Measurements from ENCODE around the gene ZNF540.
"Not testable (repeated sequence)": the region's sequence is repeated elsewhere in the genome, so short reads cannot be mapped to it uniquely, and the experiment has no call there.

ZNF540 gene

DNA sequence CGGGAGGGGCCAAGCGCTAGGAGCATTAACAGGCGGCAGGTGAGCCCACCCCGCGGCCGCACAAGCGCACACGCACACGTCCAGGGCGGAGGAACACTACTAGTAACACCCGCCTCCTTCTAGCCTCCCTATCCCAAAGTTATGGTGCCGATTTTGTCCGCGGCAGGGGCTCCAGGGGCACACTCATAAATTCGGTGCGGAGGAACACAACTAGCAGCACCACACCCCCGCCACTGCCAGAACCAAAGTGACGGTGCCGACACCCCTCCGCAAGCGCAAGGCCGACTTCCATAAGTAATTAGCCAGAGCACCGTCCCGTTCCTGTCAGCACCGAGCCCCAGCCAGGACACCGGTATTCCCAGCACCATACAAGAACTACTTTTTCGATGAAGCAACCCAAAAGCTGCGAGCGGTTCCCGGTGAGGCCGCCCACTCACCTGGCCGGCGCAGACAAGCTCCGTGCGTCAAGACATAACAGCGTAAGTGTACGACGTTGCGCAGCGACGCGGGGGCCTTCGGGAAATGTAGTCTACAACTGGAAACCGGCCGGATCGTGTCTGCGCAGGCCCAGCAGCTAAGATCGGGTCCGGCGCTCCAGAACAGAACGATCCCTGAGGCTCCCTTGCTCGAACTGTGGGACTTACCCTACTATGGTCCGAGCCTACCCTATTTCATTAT, at the start of gene ZNF540, which contains the start of gene ZNF571:
Gene ZNF540, plus strand, starts transcription at position 573 of the 678 bp plus-strand sequence. CDS start 3,572 bp downstream, outside the sequence.
Gene ZNF571, minus strand, starts transcription at position 489 of the 678 bp plus-strand sequence. CDS start 8,116 bp downstream, outside the sequence.
- DNase-seq: peak; percentile 92

DNA sequence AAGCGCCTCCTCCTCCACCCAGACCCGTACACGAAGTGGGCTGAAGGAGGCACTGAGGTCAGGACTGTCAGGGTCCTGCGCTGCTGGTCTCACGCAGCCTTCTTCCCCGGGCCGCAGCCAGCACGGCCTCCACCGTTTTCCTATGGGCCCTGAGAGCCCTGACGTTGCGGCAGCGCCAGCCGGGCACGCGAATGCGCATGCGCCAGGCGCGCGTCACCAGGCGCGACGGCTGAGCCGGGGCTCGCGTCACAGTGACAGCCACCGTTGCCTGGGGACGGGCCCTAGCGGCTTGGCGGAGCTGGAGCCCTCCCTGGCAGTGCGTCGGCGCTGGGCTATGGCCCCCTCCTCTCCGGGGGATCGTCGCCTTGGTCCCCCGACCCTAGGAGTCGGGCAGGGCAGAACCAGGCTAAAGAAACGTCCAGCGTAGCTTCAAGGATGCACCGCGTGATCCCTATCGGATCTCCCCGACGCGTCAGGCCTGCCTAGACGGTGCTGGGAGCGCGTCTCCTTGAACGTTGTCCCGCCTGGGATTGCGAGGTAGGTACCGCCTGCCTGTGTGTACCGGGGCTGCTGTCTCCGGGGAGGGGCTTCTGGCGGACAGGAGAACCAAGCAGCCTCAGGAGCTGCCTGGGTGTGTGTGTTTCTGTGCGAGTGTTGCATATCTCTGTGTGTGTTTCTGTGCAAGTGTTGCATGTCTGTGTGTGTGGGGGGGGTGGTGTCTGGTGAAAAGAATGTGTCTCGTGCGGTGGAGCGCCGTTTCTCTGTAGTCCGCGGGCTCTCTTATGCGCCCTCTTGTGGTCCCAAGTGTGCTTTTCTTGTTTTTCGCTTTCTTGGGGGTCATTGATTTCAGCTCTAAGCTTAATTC, 43.3 kb upstream of the ZNF540 start:
- peak; percentile 75 for DNase-seq

DNA sequence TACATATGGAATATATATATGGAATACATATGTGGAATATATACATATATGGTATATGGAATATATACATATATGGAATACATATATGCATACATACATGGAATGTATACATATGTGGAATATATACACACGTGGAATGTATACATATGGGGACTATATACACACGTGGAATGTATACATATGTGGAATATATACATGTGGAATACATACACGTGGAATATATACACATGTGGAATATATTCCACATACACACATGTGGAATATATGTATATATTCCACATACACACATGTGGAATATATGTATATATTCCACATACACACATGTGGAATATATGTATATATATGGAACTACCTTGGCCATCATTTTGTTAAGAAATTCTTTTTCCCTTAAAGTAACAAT, 31.2 kb upstream of the ZNF540 start:
- DNase-seq: no peak

- no peak for DNase-seq
Observed at GRCh38 chr19:37564624-37565369, 29.9 kb upstream of the ZNF540 start.

DNA sequence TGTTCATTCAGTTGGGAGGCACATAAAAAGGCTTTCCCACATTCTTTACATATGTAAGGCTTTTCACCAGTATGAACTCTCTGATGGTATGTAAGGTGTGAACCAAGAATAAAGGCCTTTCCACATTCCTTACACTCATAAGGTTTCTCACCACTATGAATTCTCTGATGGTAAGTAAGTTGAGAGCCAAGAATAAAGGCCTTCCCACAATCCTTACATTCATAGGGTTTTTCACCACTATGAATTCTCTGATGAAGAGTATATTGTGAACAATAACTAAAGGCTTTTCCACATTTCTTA, 29.4 kb upstream of the ZNF540 start:
- DNase-seq: no peak

DNA sequence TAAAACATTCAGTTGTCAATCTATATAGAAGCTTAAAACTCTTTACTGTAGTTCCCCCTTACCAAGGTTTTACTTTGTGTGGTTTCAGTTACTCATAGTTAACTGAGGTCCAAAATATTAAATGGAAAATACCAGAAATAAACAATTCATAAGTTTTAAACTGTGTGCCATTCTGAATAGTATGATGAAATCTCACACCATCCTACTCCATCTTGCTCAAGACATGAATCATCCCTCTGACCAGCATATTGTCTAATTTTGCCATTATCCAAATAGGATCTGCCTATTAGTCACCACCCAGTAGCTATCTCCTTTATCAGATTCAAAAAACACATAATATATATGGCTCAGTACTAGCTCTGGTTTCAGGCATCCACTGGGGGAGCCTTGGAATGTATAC, 22.5 kb upstream of the ZNF540 start:
- no peak for DNase-seq

- DNase-seq: no peak
Observed at GRCh38 chr19:37583340-37583739, 11.3 kb upstream of the ZNF540 start.

- DNase-seq: no peak
Observed at GRCh38 chr19:37593996-37594303, 726 bp upstream of the ZNF540 start.

DNA sequence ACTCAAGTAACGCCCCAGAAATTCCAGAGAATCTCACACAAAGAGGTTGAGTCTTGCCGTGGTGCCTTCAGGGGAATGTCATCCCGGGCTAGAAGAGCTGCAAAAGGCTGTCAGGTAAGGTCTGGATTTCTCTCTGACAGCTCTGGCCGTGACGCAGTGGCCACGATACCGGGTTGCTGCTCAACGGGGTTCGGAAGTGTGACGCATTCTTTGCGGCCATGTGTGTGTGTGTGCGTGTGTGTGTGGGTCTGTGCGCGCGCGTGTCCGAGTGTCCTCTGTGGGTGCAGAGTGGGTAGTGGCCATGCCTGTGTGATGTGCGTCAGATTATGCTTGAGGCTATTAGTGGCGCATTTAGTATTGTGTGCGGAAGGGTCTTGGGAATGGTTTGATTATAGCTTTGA, 306 bp downstream of the ZNF540 start:
- peak; percentile 37 for DNase-seq

DNA sequence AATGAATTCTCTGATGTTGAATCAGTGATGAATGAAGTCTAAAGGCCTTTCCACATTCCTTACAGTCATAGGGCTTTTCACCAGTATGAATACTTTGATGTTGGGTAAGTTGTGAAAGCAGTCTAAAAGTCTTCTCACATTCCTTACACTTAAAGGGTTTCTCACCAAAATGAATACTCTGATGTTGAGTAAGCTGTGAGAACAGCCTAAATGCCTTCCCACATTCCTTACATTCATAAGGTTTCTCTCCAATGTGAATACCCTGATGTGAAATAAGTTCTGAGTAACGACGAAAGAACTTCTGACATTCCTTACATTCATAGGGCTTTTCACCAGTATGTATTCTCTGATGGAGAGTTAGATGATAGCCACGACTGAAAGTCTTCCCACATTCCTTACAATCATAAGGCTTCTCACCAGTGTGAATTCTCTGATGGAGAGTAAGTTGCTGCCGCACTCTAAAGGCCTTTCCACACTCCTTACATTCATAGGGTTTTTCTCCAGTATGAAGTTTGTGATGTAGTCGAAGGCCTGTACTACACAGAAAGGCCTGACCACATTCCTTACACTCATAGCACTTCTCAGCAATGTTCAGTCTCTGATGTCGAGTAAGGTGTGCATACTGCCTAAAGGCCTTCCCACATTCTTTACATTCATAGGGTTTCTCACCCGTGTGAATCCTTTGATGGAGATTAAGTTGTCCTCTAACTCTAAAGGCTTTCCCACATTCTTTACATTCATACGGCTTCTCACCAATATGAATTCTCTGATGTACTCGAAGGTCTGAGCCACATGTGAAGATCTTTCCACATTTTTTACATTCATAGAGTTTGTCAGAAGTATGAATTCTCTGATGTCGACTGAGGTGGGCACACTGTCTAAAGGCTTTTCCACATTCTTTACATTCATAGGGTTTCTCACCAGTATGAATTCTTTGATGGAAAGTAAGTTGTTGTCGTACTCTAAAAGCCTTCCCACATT, 40.7 kb downstream of the ZNF540 start:
- DNase-seq: no peak

DNA sequence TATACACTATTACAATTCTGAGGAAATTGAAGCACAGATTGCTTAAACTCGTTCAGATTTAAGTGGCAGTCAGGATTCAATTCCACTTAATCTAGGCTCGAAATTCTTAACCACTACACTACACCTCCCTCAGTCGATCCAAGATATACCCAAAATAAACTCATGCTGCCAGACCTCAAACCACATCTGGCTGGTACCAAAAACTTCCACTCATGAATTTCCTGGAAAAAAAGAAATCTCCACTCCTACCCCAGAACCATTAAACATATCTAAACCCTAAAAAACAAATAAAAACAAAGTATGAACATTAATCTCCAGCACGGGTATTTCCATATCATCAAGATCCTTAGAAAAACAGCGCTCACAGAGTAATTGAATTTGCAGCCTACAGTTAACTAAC, 59.4 kb downstream of the ZNF540 start:
- DNase-seq: peak; percentile 1

- DNase-seq: peak; percentile 35
Observed at GRCh38 chr19:37654629-37655300, 60.1 kb downstream of the ZNF540 start.

DNA sequence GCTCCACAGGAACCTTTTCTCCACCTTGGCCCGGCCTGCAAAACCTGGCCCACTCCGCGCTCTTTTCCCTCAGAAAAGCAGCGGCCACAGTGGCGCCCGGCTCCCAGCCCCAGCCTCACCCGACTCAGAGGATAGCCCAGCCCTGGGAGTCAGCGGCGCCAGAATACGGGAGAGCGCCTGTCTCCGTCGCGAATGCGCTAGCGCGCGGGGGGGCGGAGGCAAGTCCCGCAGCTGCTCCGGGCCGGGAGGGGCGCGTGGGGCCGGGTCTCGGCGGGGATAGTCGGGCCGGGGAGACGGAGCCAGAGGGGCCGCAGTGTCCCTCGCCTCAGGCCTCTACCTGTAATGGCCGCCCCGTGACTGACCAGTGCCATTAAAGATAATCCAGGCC, 60.6 kb downstream of the ZNF540 start, which contains the start of gene ZFP30:
Gene ZFP30, minus strand, starts transcription at position 165 of the 388 bp plus-strand sequence. CDS start 7,643 bp downstream, outside the sequence.
- peak; percentile 88 for DNase-seq

GRCh38 chr19:37655689-37656371, 61.2 kb downstream of the ZNF540 start:
- peak; percentile 86 for DNase-seq

DNA sequence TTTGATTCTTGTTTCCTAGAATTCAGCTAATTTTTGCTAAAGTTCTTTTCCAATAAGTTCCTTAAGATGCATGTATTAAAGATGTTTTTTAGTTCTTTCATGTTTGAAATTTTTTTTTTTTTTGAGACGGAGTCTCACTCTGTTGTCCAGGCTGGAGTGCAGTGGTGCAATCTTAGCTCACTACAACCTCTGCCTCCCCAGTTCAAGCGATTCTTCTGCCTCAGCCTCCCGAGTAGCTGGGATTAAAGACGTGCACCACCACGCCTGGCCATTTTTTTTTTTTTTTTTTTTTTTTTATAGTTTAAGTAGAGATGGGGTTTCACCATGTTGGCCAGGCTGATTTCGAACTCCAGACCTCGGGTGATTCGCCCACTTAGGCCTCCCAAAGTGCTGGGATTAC, 62.5 kb downstream of the ZNF540 start:
- DNase-seq: not testable (repeated sequence)

All from activated CD4-positive, alpha-beta T cell treated with anti-CD3 and anti-CD28 coated beads, Interleukin-10, Interleukin-2, amounts not matched to agents 100 ng/mL and 50 ng/mL, durations not matched to agents 16 hours and 8 hours (primary cell).